ENCODE measurements around the gene MME.

- TF ChIP-seq CTCF (IDR thresholded peaks at IDR 0.05) = no peak
- no peak for TF ChIP-seq POLR2A (IDR thresholded peaks at IDR 0.05)
These were observed 23.6 kb downstream of the MME start for GRCh38 chr3:155103686-155104085.
